GM19463 (cell line): Measurements from ENCODE around the gene COPS3.
A peak's percentile ranks its signal among the peaks of the same experiment; 100 is the strongest.

Experiments used
- ATAC-seq: cut with Tn5 transposase; IDR thresholded peaks from one replicate; pipeline ENCODE4 v1.9.1; 2021; ENCODE audit warnings: mild to moderate bottlenecking, moderate library complexity; ENCODE audit not compliant: unreplicated experiment

Gene COPS3

GRCh38 chr17:17246879-17247278 lies 34.2 kb downstream of the COPS3 start:
- ATAC-seq = no peak

DNA sequence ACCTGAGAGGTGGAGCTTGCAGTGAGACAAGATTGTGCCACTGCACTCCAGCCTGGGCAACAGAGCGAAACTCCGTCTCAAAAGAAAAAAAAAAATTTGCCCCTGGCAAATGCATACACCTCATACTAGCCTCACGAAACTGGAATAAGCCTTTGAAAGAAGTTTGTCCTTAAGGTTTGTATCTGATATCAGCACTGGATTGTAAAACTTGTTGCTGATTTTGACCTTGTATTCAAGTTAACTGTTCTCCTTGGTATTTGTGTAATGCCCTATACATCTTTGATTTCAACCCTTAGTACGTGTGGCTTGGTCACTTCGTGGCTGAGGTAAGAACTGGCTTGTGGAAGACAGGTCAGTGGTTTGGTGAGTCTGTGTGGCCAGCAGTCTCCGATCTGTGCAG lies 37.9 kb downstream of the COPS3 start:
- ATAC-seq = no peak

GRCh38 chr17:17242246-17242645 lies 38.8 kb downstream of the COPS3 start:
- no peak for ATAC-seq

DNA sequence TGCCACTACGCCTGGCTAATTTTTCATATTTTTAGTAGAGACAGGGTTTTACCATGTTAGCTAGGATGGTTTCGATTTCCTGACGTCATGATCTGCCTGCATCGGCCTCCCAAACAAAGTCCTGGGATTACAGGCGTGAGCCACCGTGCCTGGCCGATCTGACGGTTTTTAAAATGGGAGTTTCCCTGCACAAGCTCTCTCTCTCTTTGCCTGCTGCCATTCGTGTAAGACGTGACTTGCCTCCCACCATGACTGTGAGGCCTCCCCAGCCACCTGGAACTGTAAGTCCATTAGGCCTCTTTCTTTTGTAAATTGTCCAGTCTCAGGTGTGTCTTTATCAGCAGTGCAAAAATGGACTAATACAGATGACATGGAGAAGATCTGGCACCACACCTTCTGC lies 39.4 kb downstream of the COPS3 start:
- ATAC-seq = no peak

DNA sequence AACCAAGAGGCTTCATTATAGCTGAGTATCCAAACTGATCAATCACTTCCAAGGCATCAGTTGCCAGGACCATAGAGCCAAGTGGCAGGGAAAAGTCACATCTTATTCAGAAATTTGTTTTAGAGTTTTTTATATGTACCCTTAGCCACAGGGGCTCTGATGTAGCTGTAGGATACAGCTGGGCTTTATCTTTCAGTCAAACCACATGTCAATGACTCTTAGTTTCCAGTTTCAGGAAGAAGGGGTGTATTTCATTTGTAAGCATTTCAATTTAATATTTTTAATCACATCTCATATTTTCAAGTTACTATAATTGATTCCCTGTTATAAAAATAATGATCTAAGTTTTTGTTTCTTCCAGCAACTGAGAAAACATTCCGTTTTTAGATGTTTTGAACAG lies 41.2 kb downstream of the COPS3 start:
- ATAC-seq = no peak

DNA sequence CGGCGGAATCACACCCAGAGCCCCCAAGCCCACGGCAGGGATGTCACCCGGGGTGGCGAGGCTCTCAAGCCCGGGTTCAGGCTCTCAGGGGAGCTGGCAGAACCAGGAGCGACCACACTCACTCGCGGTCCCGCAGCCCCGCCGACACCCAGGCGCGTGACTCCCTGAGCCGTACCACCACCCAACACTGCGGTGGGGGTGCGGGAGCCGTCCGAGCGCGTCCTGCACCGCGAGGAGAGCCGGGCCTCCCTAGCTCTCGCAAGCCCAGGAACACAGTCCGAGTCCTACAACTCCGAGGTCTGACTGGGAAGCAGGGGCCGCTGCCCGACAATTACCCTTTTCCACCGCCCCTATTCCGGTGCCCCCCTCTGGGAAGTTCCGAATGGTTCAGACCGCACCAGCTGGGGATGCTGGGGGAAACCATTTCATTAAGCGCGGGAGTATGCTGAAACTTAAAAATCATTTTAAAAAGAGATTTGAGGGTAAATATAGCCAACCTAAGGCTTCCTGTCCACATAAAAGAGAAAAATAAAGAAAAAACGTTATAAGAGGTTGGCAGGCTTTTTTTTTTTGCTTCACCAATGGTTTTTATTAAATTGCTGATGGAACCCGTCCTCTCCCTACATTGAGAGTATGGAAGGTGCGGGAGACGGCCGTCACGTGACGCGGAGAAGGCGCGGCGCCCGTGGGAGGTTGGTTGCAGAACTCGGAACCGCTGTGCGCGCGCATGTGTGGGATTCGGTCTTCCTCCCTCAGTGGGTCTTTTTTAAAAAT lies 43.8 kb downstream of the COPS3 start, which contains the start of gene FLCN:
FLCN (minus strand) TSS at position 143 of the 774 bp plus-strand sequence. CDS start 9,031 bp downstream, outside the sequence.
- peak; percentile 92 for ATAC-seq

GRCh38 chr17:17236295-17237025 lies 44.6 kb downstream of the COPS3 start:
- peak; percentile 27 for ATAC-seq

GRCh38 chr17:17235212-17236174 lies 45.6 kb downstream of the COPS3 start:
- ATAC-seq = no peak

- no peak for ATAC-seq
Observed at GRCh38 chr17:17232303-17232621, 48.8 kb downstream of the COPS3 start.

- no peak for ATAC-seq
Observed at GRCh38 chr17:17231621-17232302, 49.3 kb downstream of the COPS3 start.

DNA sequence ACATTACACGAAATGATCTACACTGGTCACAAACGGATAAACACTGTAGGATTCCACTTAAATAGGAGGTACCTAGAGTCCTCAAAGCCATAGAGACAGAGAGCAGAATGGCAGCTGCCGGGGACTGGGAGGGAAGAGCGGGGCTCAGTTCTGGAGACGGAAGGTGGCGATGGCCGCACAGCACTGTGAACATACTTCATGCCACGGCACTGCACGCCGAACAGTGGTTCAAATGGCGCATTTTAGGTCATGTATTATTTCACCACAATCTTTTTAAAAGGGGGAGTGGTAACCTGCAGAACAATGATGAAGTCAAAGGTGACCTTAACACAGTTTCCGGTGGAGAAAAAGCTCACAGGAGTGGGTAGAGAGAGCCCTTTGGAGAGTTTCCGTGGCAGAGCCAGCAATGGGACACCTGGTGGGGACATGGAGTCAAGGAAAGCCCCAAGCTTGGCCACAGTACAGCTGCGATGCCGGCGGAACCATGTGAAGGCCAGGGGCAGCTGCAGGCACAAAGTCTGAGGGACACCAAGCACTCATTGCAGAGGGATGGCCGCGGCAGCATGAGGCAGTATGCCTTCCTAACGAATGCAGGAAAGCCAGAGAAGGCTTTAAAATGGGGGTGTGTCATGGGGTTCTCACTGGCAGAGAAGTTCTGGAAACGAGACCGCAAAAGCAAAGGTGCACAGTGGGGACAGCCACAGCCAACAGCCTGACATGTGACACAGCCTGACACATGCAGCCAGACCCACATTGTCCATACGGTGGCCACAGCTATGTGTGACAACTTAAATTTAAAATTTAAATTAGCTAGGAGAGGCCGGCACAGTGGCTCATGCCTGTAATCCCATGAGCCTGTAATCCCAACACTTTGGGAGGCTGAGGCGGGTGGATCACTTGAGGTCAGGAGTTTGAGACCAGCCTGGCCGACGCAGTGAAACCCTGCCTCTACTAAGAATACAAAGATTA lies 51.3 kb downstream of the COPS3 start:
- no peak for ATAC-seq

DNA sequence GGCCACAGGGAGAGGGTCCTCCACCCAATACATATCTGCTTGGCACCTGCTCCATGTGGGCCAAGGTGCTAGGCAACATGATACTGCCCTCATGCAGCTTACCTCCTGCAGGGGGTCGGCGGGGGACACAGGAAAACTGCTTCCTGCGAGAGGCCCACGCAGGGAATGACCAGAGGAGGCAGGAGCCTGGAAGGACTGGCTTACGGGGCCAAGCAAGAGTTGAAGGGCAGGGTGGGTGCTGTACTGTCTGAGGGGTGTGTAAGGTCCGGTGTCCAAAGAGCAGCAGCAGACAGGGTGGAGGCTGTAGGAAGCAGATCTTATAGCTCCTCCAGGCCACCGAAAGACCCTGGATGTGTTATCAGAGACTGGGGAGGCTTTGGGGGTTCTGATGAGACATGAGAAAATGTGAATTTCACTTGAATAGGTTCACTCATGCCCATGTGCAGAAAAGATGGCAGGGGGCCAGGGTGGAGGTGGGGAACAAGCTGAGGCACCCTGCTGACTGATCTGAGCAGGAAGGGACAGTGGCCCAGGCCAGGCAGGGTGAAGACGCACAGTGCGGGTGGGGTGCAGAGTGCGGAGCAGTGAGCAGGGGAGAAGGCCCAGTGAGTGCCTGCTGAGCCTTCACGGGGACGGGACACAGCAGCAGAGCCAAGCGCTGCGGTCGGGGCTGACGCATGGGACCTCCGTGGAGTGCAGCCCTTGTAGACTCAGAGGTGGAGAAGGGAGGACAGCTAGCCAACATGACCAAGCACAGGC lies 52.3 kb downstream of the COPS3 start:
- no peak for ATAC-seq

DNA sequence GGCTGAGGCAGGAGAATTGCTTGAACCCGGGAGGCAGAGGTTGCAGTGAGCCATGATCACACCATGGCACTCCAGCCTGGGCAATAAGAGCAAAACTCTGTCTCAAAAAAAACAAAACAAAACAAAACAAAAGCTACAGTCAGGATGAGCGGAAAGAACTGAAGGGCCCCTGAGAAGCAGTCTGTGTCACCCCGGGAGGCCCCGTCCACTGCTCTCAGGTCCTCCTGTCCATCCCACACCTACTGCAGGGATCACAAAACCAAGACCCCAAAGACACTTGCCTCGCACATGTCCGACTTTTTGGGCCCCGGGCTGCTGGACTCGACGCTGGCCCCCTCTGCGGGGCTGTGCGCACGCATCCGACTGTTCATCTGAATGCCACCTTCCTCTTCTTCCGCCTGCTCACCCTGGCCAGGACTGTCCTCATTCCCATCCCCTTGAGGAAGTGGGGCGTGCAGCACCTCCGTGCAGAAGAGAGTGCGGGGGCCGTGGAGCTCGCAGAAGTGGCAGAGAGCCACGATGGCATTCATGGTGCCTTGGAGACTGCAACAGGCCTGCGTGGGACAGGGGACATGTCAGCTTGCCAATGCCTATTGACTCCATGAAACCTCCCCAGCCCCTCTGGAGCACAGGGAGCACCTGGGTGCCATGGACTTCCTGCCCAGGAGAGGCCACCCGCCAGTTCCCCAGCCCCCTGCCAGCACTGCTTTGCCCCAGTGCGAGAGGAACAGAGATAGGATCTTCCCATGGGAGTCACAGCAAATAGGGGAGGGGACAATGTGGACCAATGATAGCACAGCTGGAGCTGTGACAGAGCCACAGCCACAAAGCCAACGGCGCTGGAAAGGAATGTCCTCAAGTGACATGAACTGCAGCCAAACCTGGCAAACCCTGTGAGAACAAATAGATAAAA lies 53.2 kb downstream of the COPS3 start:
- no peak for ATAC-seq

DNA sequence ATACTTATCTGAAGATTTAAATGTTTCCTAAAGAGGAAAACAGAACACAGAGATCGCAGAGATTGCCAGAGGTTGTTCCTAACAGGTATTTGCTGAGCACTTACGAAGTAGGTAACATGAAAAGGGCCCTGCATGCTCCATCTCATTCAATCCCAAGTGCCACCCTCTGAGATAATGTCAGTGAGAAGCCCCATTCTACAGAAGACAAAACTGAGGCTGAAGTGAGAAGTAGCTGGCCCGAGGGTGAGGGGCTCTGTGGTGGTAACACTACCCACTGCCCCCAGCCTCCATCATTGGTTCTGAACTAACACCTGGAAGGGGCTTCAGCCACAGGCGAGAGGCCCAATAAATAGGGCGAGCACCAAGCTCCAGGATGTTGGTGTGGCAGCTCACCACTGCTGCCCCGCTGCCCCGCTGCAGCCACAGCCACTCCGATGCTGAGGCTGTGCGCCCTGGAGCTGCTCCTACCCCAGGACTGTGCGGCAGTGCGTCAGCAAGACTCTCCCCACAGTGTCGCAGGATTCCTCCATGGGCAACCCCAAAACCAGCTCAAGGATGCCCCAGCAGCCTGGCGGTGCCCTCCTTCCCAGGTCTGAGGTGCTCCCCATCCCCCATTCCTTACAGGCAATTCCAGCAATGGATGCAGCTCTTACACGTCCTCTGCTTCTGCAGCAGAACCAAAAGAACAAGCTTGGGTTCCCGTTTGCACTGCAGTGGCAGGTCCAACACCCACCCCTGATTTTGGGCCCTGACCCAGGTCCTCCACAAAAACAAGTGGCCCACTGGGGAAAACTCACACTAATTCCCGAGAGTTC lies 54.4 kb downstream of the COPS3 start:
- no peak for ATAC-seq

DNA sequence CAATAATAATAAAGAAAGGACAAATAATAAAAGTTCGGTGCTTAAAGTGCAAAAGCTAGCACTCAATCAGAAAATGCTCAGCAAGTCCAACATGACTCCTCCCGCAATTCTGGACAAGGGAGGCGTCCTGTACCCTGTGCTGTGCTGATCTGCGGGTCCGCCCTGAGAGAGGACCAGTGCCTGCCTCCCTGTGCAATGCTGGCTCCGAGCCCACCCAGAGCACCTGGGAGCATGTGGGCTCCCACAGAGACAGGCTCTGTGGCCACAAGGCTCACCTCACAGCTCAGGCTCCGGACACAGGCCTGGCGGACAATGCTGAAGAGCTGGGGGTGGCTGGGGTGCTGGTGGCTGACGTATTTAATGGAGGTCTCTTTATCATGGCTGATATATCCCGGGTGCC lies 55.1 kb downstream of the COPS3 start:
- ATAC-seq = no peak

GRCh38 chr17:17224137-17224536 lies 56.9 kb downstream of the COPS3 start:
- ATAC-seq = no peak

DNA sequence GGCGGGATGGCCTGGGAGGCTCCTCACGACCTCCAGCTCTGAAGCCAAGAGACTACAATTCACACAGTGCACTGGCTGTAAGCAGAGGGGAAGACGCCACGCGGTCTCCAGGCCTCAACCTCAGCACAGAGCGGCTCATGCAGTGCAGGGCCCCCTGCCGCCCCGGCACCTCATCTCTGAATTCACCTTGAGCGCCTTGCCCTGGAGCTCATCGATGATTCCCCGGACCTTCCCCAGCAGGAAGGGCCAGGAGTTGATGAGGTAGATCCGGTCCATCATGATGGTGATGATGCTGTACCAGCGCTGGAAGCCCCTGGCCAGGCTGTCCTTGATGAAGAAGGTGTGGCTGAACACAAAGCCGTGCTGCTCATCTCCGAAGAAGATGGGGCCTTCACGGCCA lies 57.3 kb downstream of the COPS3 start:
- ATAC-seq = no peak
